HG03280 (cell line): Measurements from ENCODE around the gene VEZF1.
A peak's percentile ranks its signal among the peaks of the same experiment; 100 is the strongest.
"Not testable (repeated sequence)": the region's sequence is repeated elsewhere in the genome, so short reads cannot be mapped to it uniquely, and the experiment has no call there.

Experiments used
- ATAC-seq: cut with Tn5 transposase; IDR thresholded peaks from one replicate; pipeline ENCODE4 v1.9.1; 2021; ENCODE audit warnings: mild to moderate bottlenecking, moderate library complexity; ENCODE audit not compliant: unreplicated experiment

The VEZF1 gene

DNA sequence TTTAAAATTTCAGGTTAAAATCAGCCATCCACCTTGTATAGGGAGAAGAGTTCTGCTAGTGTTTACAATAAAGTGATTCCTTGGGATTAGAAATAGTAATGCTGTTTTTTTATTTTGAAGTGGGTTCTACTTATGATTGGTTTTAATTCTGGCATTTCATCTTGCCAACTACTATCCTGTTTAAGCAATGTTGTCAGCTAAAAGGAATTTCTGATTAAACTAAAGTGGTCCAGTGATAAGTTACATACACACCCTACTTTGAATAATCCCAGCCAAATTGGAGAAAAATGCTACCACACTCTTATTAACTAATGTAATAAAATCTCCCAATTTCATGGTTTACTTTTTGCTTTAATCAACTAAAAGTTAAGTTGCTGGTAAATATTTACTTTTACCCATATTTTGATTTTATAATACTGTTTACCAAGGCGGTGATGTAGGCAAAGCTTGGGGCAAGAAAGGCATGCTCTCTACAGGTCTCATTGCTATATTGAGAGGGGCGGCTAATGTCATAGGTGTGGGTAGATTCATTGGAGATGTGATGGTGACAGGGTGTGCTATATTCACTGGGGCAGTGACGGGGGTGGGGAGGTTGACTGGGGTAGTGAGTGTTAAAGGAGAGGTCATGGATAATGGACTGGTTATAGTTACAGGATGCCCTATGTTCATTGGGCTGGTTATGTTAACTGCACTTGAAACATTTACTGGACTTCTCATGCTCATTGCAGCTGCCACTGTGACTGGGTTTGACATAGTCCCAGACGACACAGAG lies 13.8 kb downstream of the VEZF1 start:
- ATAC-seq = not testable (repeated sequence)

DNA sequence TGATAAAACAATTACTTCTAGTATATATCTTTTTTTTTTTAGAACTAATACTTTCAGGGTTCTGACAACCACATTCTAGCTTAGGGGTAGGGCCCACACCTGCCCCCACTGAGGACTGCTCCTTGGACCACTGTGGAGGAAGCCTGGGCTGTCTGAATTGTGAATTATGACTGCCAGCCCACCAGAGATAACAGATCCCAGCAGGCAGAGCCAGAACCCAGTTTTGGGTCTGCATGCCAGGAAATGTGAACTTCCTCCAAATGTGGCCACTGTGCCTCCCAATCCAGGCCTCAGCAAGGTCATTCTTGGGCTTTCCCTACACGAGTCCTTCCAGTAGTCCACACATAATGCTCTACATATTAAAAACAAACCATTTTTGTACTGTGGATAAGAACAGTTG lies 15.9 kb downstream of the VEZF1 start:
- no peak for ATAC-seq

GRCh38 chr17:57971572-57971971 lies 16.5 kb downstream of the VEZF1 start:
- no peak for ATAC-seq

GRCh38 chr17:57970710-57971109 lies 17.3 kb downstream of the VEZF1 start:
- ATAC-seq = no peak

GRCh38 chr17:57968456-57968855 lies 19.6 kb downstream of the VEZF1 start:
- ATAC-seq = no peak

GRCh38 chr17:57966875-57967274 lies 21.2 kb downstream of the VEZF1 start:
- ATAC-seq = no peak

DNA sequence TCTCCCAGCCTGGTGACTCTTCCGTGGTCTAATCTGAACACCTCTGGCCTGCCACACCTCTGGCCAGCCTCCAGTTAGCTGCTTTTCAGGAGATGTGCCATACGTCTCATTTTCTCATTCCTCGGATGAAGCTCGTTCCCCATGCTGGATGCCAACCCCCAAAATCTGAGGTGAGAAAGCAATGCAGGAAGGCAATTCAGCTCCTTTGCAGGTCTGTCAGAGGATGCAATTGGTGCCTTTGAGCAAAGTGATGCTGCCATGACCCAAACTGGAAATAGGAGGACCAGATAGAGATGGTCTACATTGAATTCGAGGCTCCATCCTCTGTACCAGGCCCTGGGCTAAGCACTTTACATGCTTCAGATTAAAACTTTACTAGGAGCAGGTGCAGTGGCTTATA lies 21.8 kb downstream of the VEZF1 start:
- no peak for ATAC-seq

DNA sequence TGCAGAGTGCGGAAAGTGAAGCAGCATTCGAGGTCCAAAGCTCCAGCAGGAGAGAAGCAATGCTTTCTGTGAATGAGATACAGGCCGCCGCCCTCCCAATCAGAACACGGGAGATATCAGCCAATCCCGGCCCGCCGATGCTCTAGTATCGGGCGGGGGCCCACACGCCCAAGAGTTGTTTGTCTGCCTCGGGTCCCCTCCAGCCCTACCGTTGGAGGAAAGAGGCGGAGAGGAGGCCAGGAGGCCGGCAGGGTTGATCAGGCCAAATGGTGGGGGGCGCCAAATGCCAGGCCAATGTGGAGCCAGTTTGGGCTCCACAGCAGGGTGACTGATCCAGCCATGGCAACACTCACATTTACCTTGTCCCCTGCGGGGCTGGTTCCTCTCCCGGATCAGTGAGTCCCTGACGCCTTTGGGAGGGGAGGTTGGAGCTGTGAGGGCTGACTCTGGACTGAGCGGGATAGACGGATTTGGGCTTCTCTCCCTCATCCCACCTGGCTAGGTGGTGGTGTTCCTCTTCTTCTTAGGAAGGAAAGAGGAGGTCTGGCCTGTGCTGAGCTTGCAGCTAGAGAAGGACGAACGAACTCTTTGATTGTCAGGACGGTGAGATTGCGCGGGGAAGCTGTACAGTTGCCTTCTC lies 22.4 kb downstream of the VEZF1 start:
- ATAC-seq = no peak

DNA sequence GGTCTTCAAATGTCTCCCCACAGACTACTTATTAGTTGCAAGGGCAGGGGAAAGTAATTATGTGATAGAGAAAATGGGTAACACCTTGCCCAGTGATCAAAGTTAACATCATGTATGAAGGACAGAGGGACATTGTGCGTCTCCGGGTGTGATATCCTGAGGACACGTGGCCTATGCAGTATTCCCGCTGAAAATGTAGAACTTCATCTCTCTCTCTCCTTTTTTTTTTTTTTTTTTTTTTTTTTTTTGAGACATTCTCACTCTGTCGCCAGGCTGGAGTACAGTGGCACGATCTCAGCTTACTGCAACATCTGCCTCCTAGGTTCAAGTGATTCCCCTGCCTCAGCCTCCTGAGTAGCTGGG lies 24.9 kb downstream of the VEZF1 start:
- ATAC-seq = no peak

DNA sequence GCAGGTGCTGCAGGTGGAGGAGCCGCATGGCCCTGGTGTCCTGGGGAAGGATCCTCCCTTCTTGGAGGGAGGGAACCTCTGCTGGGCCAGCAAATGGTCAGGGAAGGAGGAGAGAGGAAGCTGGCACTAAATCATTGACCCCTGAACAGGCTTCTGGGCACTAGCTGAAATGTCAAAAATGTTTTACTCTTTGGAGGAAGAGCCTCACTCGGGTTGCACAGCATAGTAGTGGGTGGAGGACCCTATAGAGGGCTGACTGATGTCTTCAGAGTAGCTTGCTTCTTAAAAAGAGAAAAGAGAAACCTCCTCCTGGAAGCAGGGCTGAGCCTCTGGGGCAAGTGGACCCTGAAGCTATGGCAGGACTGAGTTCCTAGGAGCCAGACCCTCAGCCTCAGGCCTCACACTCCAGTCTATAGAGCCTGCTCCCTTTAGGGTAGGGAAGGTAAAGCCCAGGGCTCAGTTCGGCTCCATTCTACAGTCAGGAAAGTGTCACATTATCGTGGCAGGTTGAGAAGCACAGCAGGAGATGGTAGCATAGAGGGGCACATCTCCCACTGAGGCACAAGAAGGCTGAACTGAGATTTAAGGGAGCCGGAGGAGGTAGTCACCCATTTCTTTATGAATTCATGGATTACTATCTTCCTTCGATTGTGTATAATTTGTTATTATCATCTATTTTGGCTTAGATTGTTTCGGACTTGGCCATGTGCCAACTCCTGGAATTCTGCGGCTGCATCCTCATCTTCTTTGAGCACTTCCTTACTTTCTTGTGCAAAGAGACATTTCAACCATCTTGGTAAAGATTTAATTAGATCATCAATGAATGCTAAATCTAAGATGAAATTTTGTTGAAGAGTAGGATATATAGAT lies 25.5 kb downstream of the VEZF1 start:
- ATAC-seq = no peak

GRCh38 chr17:57959929-57960328 lies 28.1 kb downstream of the VEZF1 start:
- ATAC-seq = no peak

GRCh38 chr17:57958391-57958790 lies 29.7 kb downstream of the VEZF1 start:
- not testable (repeated sequence) for ATAC-seq

DNA sequence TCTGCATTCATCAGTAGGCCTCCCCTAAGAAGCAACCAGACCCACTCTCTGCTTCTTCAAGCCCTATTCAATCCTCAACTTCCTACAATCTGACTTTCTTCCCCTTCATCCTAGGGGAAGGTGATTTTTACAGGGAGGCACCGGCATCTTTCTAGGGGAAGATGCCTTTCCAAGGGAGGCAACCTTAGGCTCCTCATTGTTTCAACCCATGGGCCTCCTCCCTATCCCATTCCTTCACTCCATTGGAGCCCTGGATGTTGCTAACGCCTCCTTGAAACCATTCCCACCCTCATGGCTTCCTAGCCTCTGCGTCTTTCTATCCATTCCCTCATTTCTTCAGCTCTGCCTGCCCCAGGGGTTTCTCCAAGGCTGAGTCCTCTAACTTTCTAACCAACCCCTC lies 30.2 kb downstream of the VEZF1 start:
- no peak for ATAC-seq

DNA sequence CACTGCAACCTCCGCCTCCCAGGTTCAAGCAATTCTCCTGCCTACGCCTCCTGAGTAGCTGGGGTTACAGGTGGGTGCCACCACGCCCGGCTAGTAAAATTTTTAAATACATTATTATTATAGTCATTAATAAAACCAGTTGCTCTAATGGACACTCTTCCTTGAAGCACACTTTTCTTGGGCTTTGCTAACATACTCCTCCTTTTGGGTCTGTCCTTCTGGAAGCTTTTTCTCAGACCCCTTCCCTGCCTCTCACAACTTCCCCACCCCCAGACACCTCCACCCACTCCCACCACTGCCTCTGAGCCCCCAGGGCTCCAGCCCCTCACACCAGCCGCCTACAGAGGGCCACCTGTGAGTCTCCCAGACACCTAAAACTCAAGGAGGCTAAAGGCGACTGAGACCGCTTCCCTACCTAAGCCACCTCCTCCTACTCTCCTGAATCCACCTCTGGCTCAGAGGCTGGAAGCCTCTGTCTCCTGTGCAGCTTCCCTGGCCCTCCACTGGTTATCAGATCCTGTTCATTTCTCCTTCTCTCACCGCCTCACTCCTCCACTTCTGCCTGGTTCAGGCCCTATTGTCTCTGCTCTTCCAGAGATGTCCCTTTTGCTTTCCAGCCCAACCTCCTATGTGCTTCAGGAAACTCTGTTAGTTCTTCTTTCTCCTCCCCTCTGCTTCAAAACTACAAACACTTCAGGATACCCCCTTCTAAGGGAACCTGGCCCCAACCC lies 30.8 kb downstream of the VEZF1 start:
- no peak for ATAC-seq

DNA sequence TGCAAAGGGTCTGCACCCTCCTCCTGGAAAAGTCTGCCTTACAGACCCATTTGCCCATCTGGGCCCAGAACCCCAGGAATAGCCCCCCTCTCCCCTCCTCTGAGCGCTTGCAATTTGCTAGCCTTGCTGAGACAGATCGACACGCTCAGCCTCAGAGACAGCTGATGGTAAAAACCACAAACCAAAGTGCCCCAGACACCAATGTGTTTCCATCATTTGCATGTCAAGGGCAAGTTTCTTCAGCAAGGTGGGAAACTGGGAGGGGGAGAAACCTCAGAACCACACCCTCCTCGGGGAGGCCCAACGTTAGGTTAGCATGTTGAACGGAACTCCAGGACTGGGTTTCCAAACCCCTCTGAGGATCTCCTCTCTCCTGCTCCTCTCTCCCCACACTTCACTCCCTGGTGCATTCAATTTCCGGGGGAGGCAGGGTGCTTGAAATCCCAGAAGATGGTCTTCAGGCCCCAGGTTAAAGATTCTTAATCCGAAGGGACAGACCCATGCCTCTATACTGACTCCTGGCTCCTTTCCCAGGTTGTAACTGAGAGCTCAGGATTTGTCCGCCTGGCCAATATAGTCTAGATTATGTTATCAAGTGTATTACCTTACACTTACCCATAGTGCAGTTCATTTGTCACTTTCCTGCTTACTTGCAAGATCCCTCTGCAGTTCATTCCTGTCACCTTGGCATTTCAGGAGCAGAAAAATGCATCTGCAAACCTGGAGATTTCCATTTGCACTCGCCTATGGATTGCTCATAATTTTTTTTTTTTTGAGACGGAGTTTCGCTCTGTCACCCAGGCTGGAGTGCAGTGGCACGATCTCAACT lies 31.5 kb downstream of the VEZF1 start:
- no peak for ATAC-seq

DNA sequence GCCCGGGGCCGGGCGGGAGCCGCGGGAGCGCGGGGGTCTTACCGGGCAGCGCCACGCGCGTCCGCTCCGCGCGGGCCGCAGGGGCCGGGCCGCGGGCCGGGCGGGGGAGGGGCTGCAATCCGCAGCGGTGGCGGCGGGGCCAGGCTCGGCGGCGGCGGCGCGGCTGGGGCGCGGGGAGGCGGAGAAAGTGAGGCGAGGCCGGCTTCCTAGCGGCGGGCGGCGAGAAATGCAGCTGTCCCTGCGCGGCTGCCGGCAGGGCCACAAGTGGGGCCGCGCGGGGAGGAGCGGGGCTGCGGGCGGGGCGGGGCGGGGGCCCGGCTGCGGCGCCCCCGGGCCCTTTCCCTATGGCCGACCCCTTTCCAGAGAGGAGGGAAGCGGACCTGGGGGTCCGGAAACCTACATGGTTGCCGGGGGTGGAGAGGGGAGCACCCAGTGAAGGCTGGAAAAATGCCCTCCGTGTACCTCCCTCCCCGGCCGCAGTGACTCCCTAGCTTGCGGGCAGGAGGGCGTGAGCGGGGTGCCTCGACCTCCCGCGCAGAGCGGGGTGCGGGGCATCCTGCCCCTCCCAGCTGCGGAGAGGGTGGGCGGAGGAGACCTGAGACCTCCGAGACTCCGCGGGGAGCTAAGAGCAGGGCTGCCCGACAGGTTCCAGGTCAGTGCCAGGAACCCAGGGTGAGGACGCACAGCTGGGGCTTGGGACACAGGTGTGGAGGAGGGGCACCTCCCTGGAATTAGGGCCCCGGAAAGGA lies 32.7 kb downstream of the VEZF1 start, which contains the start of gene CUEDC1:
Gene CUEDC1, minus strand, starts transcription at position 230 of the 749 bp plus-strand sequence. CDS start 69,848 bp downstream, outside the sequence.
- peak; percentile 65 for ATAC-seq

DNA sequence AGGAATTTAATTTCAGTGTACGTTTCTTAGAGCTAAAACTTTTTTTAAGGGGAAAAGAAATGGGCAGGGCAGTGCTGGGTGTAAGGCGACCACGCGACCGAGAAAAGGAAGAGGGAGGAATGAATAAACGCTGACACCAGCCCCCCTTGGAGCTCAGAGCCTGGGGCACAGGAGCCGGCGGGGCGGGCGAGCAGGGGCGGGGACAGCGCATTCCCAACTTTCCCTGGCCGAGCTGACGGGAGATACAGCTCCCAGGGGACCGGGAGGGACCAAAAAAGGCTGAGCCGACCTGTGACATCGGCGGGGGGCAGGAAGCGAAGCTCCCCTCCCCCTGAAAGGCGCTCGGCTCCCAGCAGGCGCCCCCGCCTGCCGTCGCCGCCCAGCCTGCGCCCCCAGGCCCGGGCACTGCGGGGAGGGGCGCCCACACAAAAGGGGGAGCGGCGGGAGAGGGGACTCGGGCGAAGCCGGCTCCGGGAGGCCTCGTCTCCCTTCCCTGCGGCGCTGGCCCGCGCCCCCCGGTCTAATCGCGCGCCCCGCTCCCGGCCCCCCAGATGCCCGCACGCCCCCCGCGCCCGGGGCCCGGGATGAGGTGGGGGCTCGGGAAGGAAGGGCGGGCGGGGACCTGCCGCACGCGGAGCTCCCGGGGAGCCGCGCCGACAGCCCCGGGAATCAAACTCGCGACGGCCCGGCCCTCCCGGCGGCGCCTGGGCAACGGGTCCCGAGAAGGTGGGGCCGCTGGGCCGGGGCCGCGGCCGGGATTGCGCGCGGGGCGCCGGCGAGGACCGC lies 33.5 kb downstream of the VEZF1 start:
- peak; percentile 7 for ATAC-seq

- no peak for ATAC-seq
These were observed 34.2 kb downstream of the VEZF1 start for GRCh38 chr17:57953705-57954396.
